Common myeloid progenitor, CD34-positive (primary cell): ENCODE results near the gene SLC44A3.

Experiments
- CTCF ChIA-PET: fragments of 350-600 bp; sonication (Branson Sonifier 250); formaldehyde crosslinking; loops from one replicate; lab custom pipeline; 2021; ENCODE audit warnings: antibody characterized with exemption; lab: Charles Lee
- POLR2A ChIA-PET: fragments of 350-600 bp; sonication (Branson Sonifier 250); formaldehyde crosslinking; loops from one replicate; lab custom pipeline; 2021; ENCODE audit warnings: antibody characterized with exemption; lab: Charles Lee
- DNase-seq, 3 donors: peaks; one replicate each; pipeline versions ENCODE4 v3.0.0 to v3.0.0-alpha.2; 2013
- H3K27ac ChIP-seq, 2 experiments: 1 replicate in 1 of 2; 2 replicates in 1 of 2; pipeline ENCODE4 v1.7.0; 2013; ENCODE audit warnings: inconsistent platforms in 2 of 2, low read length in 2 of 2, mild to moderate bottlenecking in 2 of 2, low read depth in 1 of 2, moderate library complexity in 1 of 2; ENCODE audit not compliant: severe bottlenecking in 2 of 2, insufficient read depth in 1 of 2, poor library complexity in 1 of 2
- H3K27me3 ChIP-seq, 5 experiments: replicated peaks in 2 of 5; 1 replicate in 3 of 5; 2 replicates in 2 of 5; pipeline versions ENCODE4 v1.6.1 to v1.7.0; 2013; ENCODE audit warnings: low read length in 4 of 5, mild to moderate bottlenecking in 2 of 5, moderate library complexity in 2 of 5, inconsistent platforms in 1 of 5; ENCODE audit not compliant: insufficient read depth in 5 of 5, control insufficient read depth in 4 of 5
- H3K36me3 ChIP-seq, 4 experiments: 1 replicate in 2 of 4; 2 replicates in 2 of 4; pipeline versions ENCODE4 v1.6.1 to v1.7.0; 2013; ENCODE audit warnings: low read length in 3 of 4, control low read depth in 1 of 4, mild to moderate bottlenecking in 1 of 4; ENCODE audit not compliant: control insufficient read depth in 4 of 4, insufficient read depth in 4 of 4
- H3K4me1 ChIP-seq, 4 experiments: 1 replicate in 3 of 4; 2 replicates in 1 of 4; pipeline versions ENCODE4 v1.6.1 to v1.7.1; 2013; ENCODE audit warnings: low read length in 3 of 4, mild to moderate bottlenecking in 3 of 4, control low read depth in 1 of 4, inconsistent platforms in 1 of 4, moderate library complexity in 1 of 4; ENCODE audit not compliant: control insufficient read depth in 4 of 4, insufficient read depth in 4 of 4; ENCODE audit errors: control extremely low read depth in 1 of 4
- H3K4me3 ChIP-seq, 7 experiments: 1 replicate in 4 of 7; 2 replicates in 3 of 7; pipeline versions ENCODE4 v1.5.1 to v1.7.0; 2013; ENCODE audit warnings: mild to moderate bottlenecking in 7 of 7, low read length in 6 of 7, moderate library complexity in 6 of 7, inconsistent platforms in 2 of 7, low read depth in 2 of 7, control low read depth in 1 of 7; ENCODE audit not compliant: insufficient read depth in 4 of 7, control insufficient read depth in 1 of 7; ENCODE audit errors: extremely low read depth in 1 of 7
- H3K9me3 ChIP-seq, 5 experiments: 1 replicate in 4 of 5; 2 replicates in 1 of 5; pipeline versions ENCODE4 v1.6.1 to v1.7.1; 2013; ENCODE audit warnings: low read length in 4 of 5, mild to moderate bottlenecking in 2 of 5, inconsistent platforms in 1 of 5, low read depth in 1 of 5, moderate library complexity in 1 of 5; ENCODE audit not compliant: control insufficient read depth in 4 of 5, insufficient read depth in 2 of 5; ENCODE audit errors: control extremely low read depth in 1 of 5
- WGBS: methylation state at CpG from one replicate; pipeline ENCODE4 v1.1.5; 2013; ENCODE audit not compliant: insufficient coverage; 5-methylcytosine and 5-hydroxymethylcytosine counted together

The SLC44A3 gene

GRCh38 chr1:94929351-94930217 lies 109.4 kb downstream of the SLC44A3 start:
- Histone ChIP-seq H3K9me3 (no peaks in the 10 kb centered on the region), H3K27ac (no peak overlapping the region), H3K4me3 (no peak overlapping the region), H3K27me3 (peaks cover 0 to 18% (median 4%) of the 10 kb centered on the region in 5 experiments), H3K36me3 (no peaks in the 10 kb centered on the region), H3K4me1 (peaks cover 0 to 26% (median 21%) of the 10 kb centered on the region in 4 experiments)
- ChIA-PET POLR2A (no interaction called here), CTCF (interaction anchor here (1.1 kb wide), 1 partner anchor 108 kb away, joined by 3 read pairs; no protein-coding TSS in a partner anchor)
- 98% methylated on average over 9 of the region's 11 CpGs for WGBS
- no peak for DNase-seq

- Histone ChIP-seq H3K9me3 (no peaks in the 10 kb centered on the region), H3K4me3 (no peak overlapping the region), H3K4me1 (peaks cover 0 to 12% (median 11%) of the 10 kb centered on the region in 4 experiments), H3K27ac (no peak overlapping the region), H3K27me3 (peaks cover 0 to 5% (median 0%) of the 10 kb centered on the region in 5 experiments), H3K36me3 (no peaks in the 10 kb centered on the region)
- WGBS: 100% methylated on average over 5 of the region's 7 CpGs
- no peak for DNase-seq
- CTCF ChIA-PET: no interaction called here
- POLR2A ChIA-PET: no interaction called here
Observed at GRCh38 chr1:94931254-94931841, 111.2 kb downstream of the SLC44A3 start.

DNA sequence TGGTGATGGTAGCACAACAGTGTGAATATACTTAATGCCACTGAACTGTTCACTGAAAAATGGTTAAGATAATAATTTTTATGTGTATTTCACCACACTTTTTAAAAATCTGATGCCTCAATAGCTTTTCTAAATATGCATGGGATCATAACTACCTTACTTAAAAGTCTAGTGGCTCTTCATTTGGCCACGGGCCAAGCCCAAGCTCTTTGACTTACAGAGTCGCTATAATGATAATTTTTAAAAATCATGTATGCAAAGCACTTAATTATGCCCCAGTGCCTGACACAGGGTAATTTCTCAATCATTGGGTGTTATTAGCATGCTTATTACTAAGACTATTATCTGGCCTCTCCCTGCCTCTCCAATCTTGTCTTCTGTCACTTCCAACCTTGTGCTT lies 114.4 kb downstream of the SLC44A3 start:
- peaks cover 0 to 5% (median 0%) of the 10 kb centered on the region in 4 experiments for H3K4me1 ChIP-seq
- no peaks in the 10 kb centered on the region for H3K9me3 ChIP-seq
- no peak for DNase-seq
- no peaks in the 10 kb centered on the region for H3K36me3 ChIP-seq
- WGBS: no CpG with 5 or more reads among the region's 2 CpGs
- no peak overlapping the region for H3K4me3 ChIP-seq
- POLR2A ChIA-PET: no interaction called here
- H3K27me3 ChIP-seq: no peaks in the 10 kb centered on the region
- H3K27ac ChIP-seq: no peak overlapping the region
- CTCF ChIA-PET: interaction anchor here (0.9 kb wide), 1 partner anchor 80 kb away, joined by 3 read pairs; no protein-coding TSS in a partner anchor

DNA sequence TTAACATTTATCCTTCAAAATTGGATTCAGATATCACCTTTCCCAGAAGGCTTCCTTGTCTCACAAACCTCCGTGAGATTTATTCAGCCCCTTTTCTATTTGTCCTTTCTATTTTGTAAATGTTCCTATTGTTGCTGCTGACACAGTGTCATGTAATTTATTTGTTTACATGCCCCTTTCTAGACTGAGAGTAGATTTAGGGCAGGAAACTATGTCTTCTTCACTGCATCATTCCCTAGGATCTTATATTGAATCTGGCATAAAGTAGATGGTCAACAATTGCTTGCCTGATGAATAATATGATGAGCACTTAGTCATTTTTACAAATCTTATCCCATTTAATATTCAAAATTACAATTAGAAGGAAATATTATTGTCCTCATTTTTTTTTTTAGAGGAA lies 114.9 kb downstream of the SLC44A3 start:
- no peak for DNase-seq
- Histone ChIP-seq H3K36me3 (no peaks in the 10 kb centered on the region), H3K4me3 (no peak overlapping the region), H3K27ac (no peak overlapping the region), H3K9me3 (no peaks in the 10 kb centered on the region), H3K4me1 (peaks cover 0 to 5% (median 0%) of the 10 kb centered on the region in 4 experiments), H3K27me3 (no peaks in the 10 kb centered on the region)
- CTCF ChIA-PET: interaction anchor here (1.3 kb wide), 1 partner anchor 73 kb away, joined by 3 read pairs; no protein-coding TSS in a partner anchor
- POLR2A ChIA-PET: no interaction called here
- no CpG with 5 or more reads among the region's 1 CpG for WGBS

DNA sequence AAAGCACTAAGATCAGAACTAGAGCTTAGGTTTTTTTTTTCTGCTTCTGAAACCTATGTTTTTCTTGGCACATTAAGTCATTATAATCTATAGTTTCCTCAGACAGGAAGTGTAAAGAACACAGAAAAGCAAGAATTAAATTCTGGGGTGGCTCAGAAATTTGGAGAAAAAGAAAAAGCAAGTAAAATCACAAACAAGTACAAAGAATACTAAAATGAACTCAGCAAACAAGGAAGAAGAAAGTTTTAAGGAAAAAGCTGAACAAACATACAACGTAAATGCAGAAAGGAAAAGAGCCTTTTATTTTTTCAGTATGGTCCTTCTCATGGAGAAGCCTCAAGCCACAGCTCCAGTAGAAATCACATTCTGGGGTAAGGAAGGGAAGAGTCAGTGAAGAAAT lies 115.3 kb downstream of the SLC44A3 start:
- WGBS: 60% methylated on average over 1 of the region's 1 CpG
- H3K27me3 ChIP-seq: no peaks in the 10 kb centered on the region
- H3K27ac ChIP-seq: no peak overlapping the region
- H3K36me3 ChIP-seq: no peaks in the 10 kb centered on the region
- DNase-seq: no peak
- H3K4me3 ChIP-seq: no peak overlapping the region
- ChIA-PET CTCF (interaction anchor here (1.3 kb wide), 2 partner anchors 23 to 72 kb away, joined by 3 read pairs; no protein-coding TSS in a partner anchor), POLR2A (no interaction called here)
- H3K9me3 ChIP-seq: no peaks in the 10 kb centered on the region
- peaks cover 0 to 5% (median 0%) of the 10 kb centered on the region in 4 experiments for H3K4me1 ChIP-seq

- no peak overlapping the region for H3K4me3 ChIP-seq
- ChIA-PET POLR2A (no interaction called here), CTCF (interaction anchor here (1.3 kb wide), 1 partner anchor 21 kb away, joined by 3 read pairs; no protein-coding TSS in a partner anchor)
- H3K9me3 ChIP-seq: no peaks in the 10 kb centered on the region
- no peak for DNase-seq
- H3K27me3 ChIP-seq: no peaks in the 10 kb centered on the region
- H3K27ac ChIP-seq: no peak overlapping the region
- no peaks in the 10 kb centered on the region for H3K36me3 ChIP-seq
- WGBS: 100% methylated on average over 1 of the region's 5 CpGs
- H3K4me1 ChIP-seq: peaks cover 0 to 5% (median 0%) of the 10 kb centered on the region in 4 experiments
Observed at GRCh38 chr1:94936861-94937620, 116.9 kb downstream of the SLC44A3 start.
